Left ventricle myocardium inferior (tissue), 1 donor: ENCODE data around the gene TMEM181. TPM values are rescaled to one million over a fixed set of nuclear protein-coding genes. Genes with fewer than 3 reads are reported as not detected.

Experiments used
- DNase-seq: peaks from one replicate; pipeline ENCODE4 v3.0.0-alpha.2; 2020
- H3K27ac ChIP-seq: fragments of 200-600 bp; replicated peaks from 2 replicates; pipeline ENCODE4 v1.8.0; 2021
- H3K27me3 ChIP-seq: fragments of 200-600 bp; 2 replicates; pipeline ENCODE4 v1.8.0; 2021; ENCODE audit warnings: low read depth
- H3K36me3 ChIP-seq: fragments of 200-600 bp; 2 replicates; pipeline ENCODE4 v1.8.0; 2021
- H3K4me1 ChIP-seq: fragments of 200-600 bp; 2 replicates; pipeline ENCODE4 v1.8.0; 2021
- H3K4me3 ChIP-seq: fragments of 200-600 bp; 2 replicates; pipeline ENCODE4 v1.8.0; 2021; ENCODE audit warnings: mild to moderate bottlenecking, moderate library complexity
- H3K9me3 ChIP-seq: fragments of 200-600 bp; replicated peaks from 2 replicates; pipeline ENCODE4 v1.8.0; 2021
- CTCF ChIP-seq: fragments of 200-600 bp; IDR thresholded peaks from 2 replicates; pipeline ENCODE4 v1.8.0; 2021; ENCODE audit warnings: antibody characterized with exemption, mild to moderate bottlenecking, borderline replicate concordance
- intact Hi-C: fragments of 100-400 bp; cut with micrococcal nuclease; formaldehyde crosslinking; loops from one replicate; pipeline ENCODE4 v1.11.0; 2022
- total RNA-seq: library from RNA; stranded (reverse); fragmentation: NEBNext Ultra II Directional; extraction: Animal tissue kit (Norgen Biotek cat#: 25700); gene quantifications from one replicate; pipeline ENCODE4 v1.2.1, GENCODE V29; 2021
- donor health status: DM: no; HTN: yes; CAD: no; lungs with severe emphysema.

TMEM181 gene
- total RNA-seq, 1 donor from 2014 or later = 8.8 TPM

- Histone ChIP-seq H3K36me3 (no peaks in the 10 kb centered on the region), H3K27ac (no peak overlapping the region), H3K9me3 (no peaks in the 10 kb centered on the region), H3K4me1 (peaks cover 3% of the 10 kb centered on the region), H3K27me3 (no peaks in the 10 kb centered on the region), H3K4me3 (no peak overlapping the region)
- intact Hi-C loops = no loop called here
- peak; percentile 36 for TF ChIP-seq CTCF
- DNase-seq = no peak
Measured at GRCh38 chr6:158660333-158660754, 100.5 kb downstream of the TMEM181 start.

- DNase-seq = no peak
- intact Hi-C loops = no loop called here
- Histone ChIP-seq H3K4me3 (no peak overlapping the region), H3K27me3 (no peaks in the 10 kb centered on the region), H3K36me3 (no peaks in the 10 kb centered on the region), H3K27ac (no peak overlapping the region), H3K9me3 (no peaks in the 10 kb centered on the region), H3K4me1 (no peaks in the 10 kb centered on the region)
- TF ChIP-seq CTCF = no peak
Measured at GRCh38 chr6:158661156-158661685, 101.3 kb downstream of the TMEM181 start.

GRCh38 chr6:158662607-158662953 is 102.7 kb downstream of the TMEM181 start:
- no peak for DNase-seq
- no peaks in the 10 kb centered on the region for H3K36me3 ChIP-seq
- H3K9me3 ChIP-seq = no peaks in the 10 kb centered on the region
- peak overlapping the region; percentile 36 for H3K27ac ChIP-seq
- TF ChIP-seq CTCF = no peak
- no peaks in the 10 kb centered on the region for H3K27me3 ChIP-seq
- no peaks in the 10 kb centered on the region for H3K4me1 ChIP-seq
- H3K4me3 ChIP-seq = peak overlapping the region; percentile 37
- intact Hi-C loops = no loop called here

GRCh38 chr6:158662954-158663624 is 103.2 kb downstream of the TMEM181 start:
- intact Hi-C loops = no loop called here
- Histone ChIP-seq H3K36me3 (no peaks in the 10 kb centered on the region), H3K27ac (peak overlapping the region; percentile 36), H3K4me1 (no peaks in the 10 kb centered on the region), H3K27me3 (no peaks in the 10 kb centered on the region), H3K9me3 (no peaks in the 10 kb centered on the region), H3K4me3 (peak overlapping the region; percentile 37)
- no peak for TF ChIP-seq CTCF
- no peak for DNase-seq

- intact Hi-C loops = no loop called here
- H3K4me1 ChIP-seq = no peaks in the 10 kb centered on the region
Measured at GRCh38 chr6:158663625-158664165, 103.8 kb downstream of the TMEM181 start.

More at GRCh38 chr6:158663625-158664165, 103.8 kb downstream of the TMEM181 start:
- Histone ChIP-seq H3K9me3 (no peaks in the 10 kb centered on the region), H3K27me3 (no peaks in the 10 kb centered on the region), H3K36me3 (no peaks in the 10 kb centered on the region), H3K4me3 (peak overlapping the region; percentile 37), H3K27ac (peak overlapping the region; percentile 36)
- no peak for TF ChIP-seq CTCF
- DNase-seq = no peak
